GM23338 (cell line): Measurements from ENCODE around the gene KBTBD4. TPM values are rescaled to one million over a fixed set of nuclear protein-coding genes. Genes with fewer than 3 reads are reported as not detected.

Source experiments
- ATAC-seq: fragments of 200-7000 bp; cut with Tn5 transposase; 3 replicates; pipeline ENCODE4 v1.9.1; 2020
- DNase-seq: peaks from one replicate; pipeline ENCODE4 v3.0.0-alpha.2; 2015; ENCODE audit warnings: low spot score
- H2AFZ ChIP-seq: fragments of 200-600 bp; sonication (generic); 2 replicates; pipeline ENCODE4 v1.8.0; 2016; ENCODE audit warnings: antibody characterized with exemption, mild to moderate bottlenecking, moderate library complexity
- H3F3A ChIP-seq: fragments of 200-600 bp; sonication (generic); replicated peaks from 2 replicates; pipeline ENCODE4 v1.8.0; 2017; ENCODE audit warnings: antibody characterized with exemption, mixed run types, low read depth
- H3K27ac ChIP-seq: fragments of 200-600 bp; sonication (generic); 2 replicates; pipeline ENCODE4 v1.6.1; 2016; ENCODE audit warnings: low read depth
- H3K27me3 ChIP-seq: fragments of 200-600 bp; sonication (generic); 2 replicates; pipeline ENCODE4 v1.8.0; 2016; ENCODE audit warnings: mild to moderate bottlenecking, mixed run types, moderate library complexity; ENCODE audit not compliant: insufficient read depth
- H3K36me3 ChIP-seq: fragments of 200-600 bp; sonication (generic); 2 replicates; pipeline ENCODE4 v1.8.0; 2016; ENCODE audit warnings: mild to moderate bottlenecking; ENCODE audit not compliant: insufficient read depth
- H3K4me1 ChIP-seq: fragments of 200-600 bp; sonication (generic); 2 replicates; pipeline ENCODE4 v1.8.0; 2016; ENCODE audit warnings: mild to moderate bottlenecking, moderate library complexity; ENCODE audit not compliant: insufficient read depth
- H3K4me2 ChIP-seq: fragments of 200-600 bp; sonication (generic); 2 replicates; pipeline ENCODE4 v1.7.1; 2017; ENCODE audit warnings: mixed run types
- H3K4me3 ChIP-seq: fragments of 200-600 bp; sonication (generic); 2 replicates; pipeline ENCODE4 v1.6.1; 2016; ENCODE audit warnings: mixed run types
- H3K79me2 ChIP-seq: fragments of 200-600 bp; sonication (generic); replicated peaks from 2 replicates; pipeline ENCODE4 v1.8.0; 2017; ENCODE audit warnings: mild to moderate bottlenecking; ENCODE audit not compliant: insufficient read depth
- H3K9me2 ChIP-seq: fragments of 200-600 bp; sonication (generic); 2 replicates; pipeline ENCODE4 v1.8.0; 2017; ENCODE audit not compliant: insufficient read depth
- H4K20me1 ChIP-seq: fragments of 200-600 bp; sonication (generic); replicated peaks from 2 replicates; pipeline ENCODE4 v1.8.0; 2017; ENCODE audit warnings: mild to moderate bottlenecking; ENCODE audit not compliant: insufficient read depth
- H3K27ac Mint-ChIP-seq: 2 replicates; pipeline ENCODE4 v1.8.0; 2020; ENCODE audit warnings: inconsistent platforms, mild to moderate bottlenecking, moderate library complexity, mixed read lengths
- H3K27me3 Mint-ChIP-seq: 3 replicates; pipeline ENCODE4 v1.8.0; 2022; ENCODE audit warnings: low read depth, mild to moderate bottlenecking, moderate library complexity, mixed read lengths, inconsistent platforms; ENCODE audit not compliant: insufficient read depth, poor library complexity
- H3K36me3 Mint-ChIP-seq: 3 replicates; pipeline ENCODE4 v1.8.0; 2021; ENCODE audit warnings: low read depth, mild to moderate bottlenecking, inconsistent platforms, moderate library complexity, mixed read lengths
- H3K4me1 Mint-ChIP-seq: 3 replicates; pipeline ENCODE4 v1.8.0; 2020; ENCODE audit warnings: mild to moderate bottlenecking, inconsistent platforms, mixed read lengths
- H3K4me3 Mint-ChIP-seq: 3 replicates; pipeline ENCODE4 v1.8.0; 2021; ENCODE audit warnings: moderate library complexity, mild to moderate bottlenecking, inconsistent platforms, mixed read lengths
- H3K9me3 Mint-ChIP-seq: 3 replicates; pipeline ENCODE4 v1.8.0; 2020; ENCODE audit warnings: moderate library complexity, mild to moderate bottlenecking, inconsistent platforms, mixed read lengths
- CREB1 ChIP-seq: fragments of 250-450 bp; sonication (Bioruptor Pico); IDR thresholded peaks from 2 replicates; pipeline ENCODE4 v1.5.0; 2020; ENCODE audit warnings: low read depth, mild to moderate bottlenecking, moderate library complexity
- CTCF ChIP-seq, 2 experiments: fragments of 200-600 bp in 1 of 2; sonication (generic) in 1 of 2; conservative IDR thresholded peaks; 2 replicates each; pipeline versions ENCODE4 v1.5.1 to v1.6.1; 2016 to 2017; ENCODE audit warnings: antibody characterized with exemption in 2 of 2, low read depth in 2 of 2, mild to moderate bottlenecking in 2 of 2, moderate library complexity in 1 of 2
- ETS1 ChIP-seq: IDR thresholded peaks from 2 replicates; pipeline ENCODE4 v1.6.1; 2016; ENCODE audit warnings: antibody characterized with exemption
- EZH2 ChIP-seq: fragments of 200-600 bp; sonication (generic); IDR thresholded peaks from one replicate; pipeline ENCODE4 v1.8.0; 2017; ENCODE audit warnings: antibody characterized with exemption, mild to moderate bottlenecking, low read depth; ENCODE audit not compliant: unreplicated experiment
- EZH2phosphoT487 ChIP-seq: fragments of 200-600 bp; sonication (generic); IDR thresholded peaks from one replicate; pipeline ENCODE4 v1.8.1; 2018; ENCODE audit warnings: antibody characterized with exemption; ENCODE audit not compliant: unreplicated experiment
- JUNB ChIP-seq: IDR thresholded peaks from one replicate; pipeline ENCODE4 v1.6.1; 2016; ENCODE audit warnings: antibody characterized with exemption; ENCODE audit not compliant: unreplicated experiment
- NANOG ChIP-seq: IDR thresholded peaks from 2 replicates; pipeline ENCODE4 v1.6.1; 2016; ENCODE audit warnings: antibody characterized with exemption, borderline replicate concordance
- POLR2AphosphoS5 ChIP-seq: IDR thresholded peaks from 2 replicates; pipeline ENCODE4 v1.6.1; 2016; ENCODE audit warnings: antibody characterized with exemption, low read depth
- REST ChIP-seq: IDR thresholded peaks from one replicate; pipeline ENCODE4 v1.6.1; 2018; ENCODE audit warnings: antibody characterized with exemption; ENCODE audit not compliant: unreplicated experiment
- STAT1 ChIP-seq: IDR thresholded peaks from one replicate; pipeline ENCODE4 v1.6.1; 2016; ENCODE audit warnings: antibody characterized with exemption; ENCODE audit not compliant: unreplicated experiment
- ZNF114 ChIP-seq: fragments of 250-450 bp; sonication (Bioruptor Pico); IDR thresholded peaks from 2 replicates; pipeline ENCODE4 v1.5.0; 2020; ENCODE audit warnings: mild to moderate bottlenecking, moderate library complexity
- ZNF331 ChIP-seq: fragments of 250-450 bp; sonication (Bioruptor Pico); IDR thresholded peaks from 2 replicates; pipeline ENCODE4 v1.5.0; 2020; ENCODE audit warnings: low read depth, mild to moderate bottlenecking, moderate library complexity
- polyA plus RNA-seq: library from polyadenylated mRNA; unstranded; fragments of >200 nt; fragmentation: Nextera tagmentation; extraction: Ambion mirVana; gene quantifications from 2 replicates; pipeline ENCODE4 v1.2.1, GENCODE V29; 2016
- total RNA-seq: library from RNA; depleted of rRNA; stranded (reverse); fragments of >200 nt; shearing (Covaris generic); gene quantifications from 2 replicates; pipeline ENCODE4 v1.2.3, GENCODE V29; 2014

Gene KBTBD4
- total and polyA plus RNA-seq, 2 experiments from 2014 or later, result 5.8 to 16.6 TPM

- Histone ChIP-seq H3K4me1 (peaks cover 24% of the 10 kb centered on the region), H3K4me2 (peak overlapping the region; percentile 92), H3F3A (0 out of 2 replicates have a peak, but pooled peaks cover 3% of the 10 kb centered on the region), H3K4me3 (peak overlapping the region; percentile 99), H4K20me1 (peaks cover 51% of the 10 kb centered on the region), H3K27ac (peak overlapping the region; percentile 96; the same call in 1 of the 2 replicates), H3K9me2 (no peaks in the 10 kb centered on the region), H3K27me3 (no peaks in the 10 kb centered on the region), H3K79me2 (peaks cover 67% of the 10 kb centered on the region), H3K36me3 (no peaks in the 10 kb centered on the region), H2AFZ (no peak overlapping the region)
- ATAC-seq (peak; percentile 12), DNase-seq (peak; percentile 62)
- Mint-ChIP-seq H3K9me3 (no peaks in the 10 kb centered on the region), H3K27me3 (peaks cover 10% of the 10 kb centered on the region), H3K36me3 (peaks cover 33% of the 10 kb centered on the region), H3K4me3 (peak overlapping the region; percentile 99), H3K27ac (0 out of 2 replicates have a peak overlapping the region, but pooled peaks have one; percentile 8), H3K4me1 (peaks cover 33% of the 10 kb centered on the region)
- TF ChIP-seq ETS1, result no peak
- peak; percentile 32 to 50; a peak in 3 of 4 replicates for TF ChIP-seq CTCF (conservative IDR thresholded peaks at IDR 0.05; ENCODE audit: low read depth in 2 of 2)
- no peak for TF ChIP-seq EZH2phosphoT487
- TF ChIP-seq ZNF114, result no peak
These were observed 27.7 kb downstream of the KBTBD4 start for GRCh38 chr11:47551086-47551485.

GRCh38 chr11:47550288-47551047 lies 28.3 kb downstream of the KBTBD4 start:
- H3K9me2 ChIP-seq, result no peaks in the 10 kb centered on the region
- H2AFZ ChIP-seq, result no peak overlapping the region
- H3K4me1 Mint-ChIP-seq, result peaks cover 33% of the 10 kb centered on the region
- H4K20me1 ChIP-seq, result peaks cover 56% of the 10 kb centered on the region
- H3K4me2 ChIP-seq, result peak overlapping the region; percentile 92
- 0 out of 2 replicates have a peak, but pooled peaks cover 3% of the 10 kb centered on the region for H3F3A ChIP-seq
- no peak overlapping the region for H3K27ac ChIP-seq
- peak overlapping the region; percentile 99 for H3K4me3 Mint-ChIP-seq
- H3K27ac Mint-ChIP-seq, result peak overlapping the region; percentile 74; the same call in 1 of the 2 replicates
- no peaks in the 10 kb centered on the region for H3K27me3 ChIP-seq
- peak overlapping the region; percentile 99 for H3K4me3 ChIP-seq
- ATAC-seq, result no peak
- peaks cover 73% of the 10 kb centered on the region for H3K79me2 ChIP-seq
- peaks cover 33% of the 10 kb centered on the region for H3K36me3 Mint-ChIP-seq
- H3K36me3 ChIP-seq, result no peaks in the 10 kb centered on the region
- H3K9me3 Mint-ChIP-seq, result no peaks in the 10 kb centered on the region
- DNase-seq, result no peak
- peaks cover 24% of the 10 kb centered on the region for H3K4me1 ChIP-seq
- peaks cover 10% of the 10 kb centered on the region for H3K27me3 Mint-ChIP-seq
- TF ChIP-seq CREB1 (CRISPR knock-in tag), result no peak
- no peak for TF ChIP-seq STAT1
- no peak for TF ChIP-seq CTCF (conservative IDR thresholded peaks at IDR 0.05; ENCODE audit: low read depth in 2 of 2)
- TF ChIP-seq ZNF114, result no peak
- no peak for TF ChIP-seq JUNB
- TF ChIP-seq NANOG, result no peak
- TF ChIP-seq EZH2phosphoT487, result no peak
- TF ChIP-seq POLR2AphosphoS5, result no peak
- TF ChIP-seq ZNF331 (CRISPR knock-in tag), result no peak
- no peak for TF ChIP-seq REST
- TF ChIP-seq ETS1, result no peak
- TF ChIP-seq EZH2, result no peak
